ENCODE data around the gene GRIN2A. TPM values are rescaled to one million over a fixed set of nuclear protein-coding genes. Genes with fewer than 3 reads are reported as not detected.

The GRIN2A gene
- total and polyA plus RNA-seq, 2 donors (not counting 3 experiments of a cell fraction or from before 2014, with no cell fraction given): not detected

DNA sequence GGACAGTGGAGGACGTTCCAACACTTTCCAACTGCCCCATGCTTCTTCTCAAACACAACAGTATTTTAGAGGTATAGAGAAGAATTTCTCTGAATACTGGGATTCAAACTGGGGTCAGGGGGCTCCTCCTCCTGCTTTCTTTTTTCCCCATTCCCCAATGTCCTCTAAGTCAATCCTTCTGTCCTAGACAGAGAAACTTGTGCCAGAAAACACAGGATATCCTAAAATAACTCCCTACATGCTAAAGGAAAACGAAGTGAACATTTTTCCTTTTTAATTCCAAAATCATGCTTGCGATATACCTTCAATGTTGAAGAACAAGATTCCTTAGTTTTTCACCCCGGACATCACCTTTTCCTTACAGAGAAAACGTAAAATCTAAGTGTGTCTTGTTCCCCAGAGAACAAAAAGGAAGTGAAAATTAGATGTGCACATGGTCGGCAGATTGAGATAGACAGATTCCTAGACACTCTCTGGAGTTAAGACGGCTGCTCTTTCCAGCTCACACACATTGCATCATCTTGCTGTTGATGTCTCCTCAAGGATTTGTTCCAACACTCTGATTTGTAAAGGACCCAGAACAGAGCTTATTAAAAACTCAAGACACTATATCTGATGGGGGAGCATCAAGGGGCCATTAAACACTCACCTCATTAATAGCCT is 228.2 kb downstream of the GRIN2A start:
- BruUV-seq (replicated peaks): no TSS peak
- Histone ChIP-seq H4K20me1 (replicated peaks; ENCODE audit: control insufficient read depth, extremely low read depth, insufficient read depth, low read length) (no peaks in the 10 kb centered on the region), H3K9me1 (replicated peaks; ENCODE audit: control insufficient read depth, extremely low read depth, insufficient read depth, low read length) (no peaks in the 10 kb centered on the region), H3K27me3 (ENCODE audit: control insufficient read depth in 2 of 2, insufficient read depth in 2 of 2, low read length in 2 of 2) (no peaks in the 10 kb centered on the region), H3K9me3 (replicated peaks; ENCODE audit: control insufficient read depth, insufficient read depth, low read length) (peaks cover 1% of the 10 kb centered on the region), H3K36me3 (ENCODE audit: control insufficient read depth in 2 of 2, extremely low read depth in 1 of 2, insufficient read depth in 2 of 2, low read length in 2 of 2) (no peaks in the 10 kb centered on the region), H3K4me3 (replicated peaks in 1 of 3; ENCODE audit: insufficient read depth in 1 of 3, low read depth in 1 of 3, low read length in 3 of 3) (no peak overlapping the region), H2AFZ (ENCODE audit: low read depth, low read length) (no peak overlapping the region), H3K4me2 (ENCODE audit: insufficient read depth, low read length) (no peak overlapping the region), H3K4me1 (ENCODE audit: control insufficient read depth, extremely low read depth, insufficient read depth, low read length) (no peaks in the 10 kb centered on the region), H3K9ac (replicated peaks; ENCODE audit: extremely low read depth, insufficient read depth, low read length) (no peak overlapping the region), H3K79me2 (ENCODE audit: control insufficient read depth, insufficient read depth, low read length) (no peaks in the 10 kb centered on the region), H3K27ac (ENCODE audit: insufficient read depth, low read depth, low read length) (no peak overlapping the region)
- intact Hi-C loops (cut with micrococcal nuclease) (no loop called here), dilution Hi-C loops (cut with MboI; ENCODE audit: extremely low pct_ligation_motif_present, low sequenced_read_pairs) (no loop called here)
- ChIA-PET CTCF (no interaction called here), POLR2A (no interaction called here)
- no peak for DNase-seq (ENCODE audit: low read depth, low spot score)
- TF ChIP-seq CTCF (IDR thresholded peaks at IDR 0.05; ENCODE audit: extremely low read depth in 1 of 2, insufficient read depth in 1 of 2, low read depth in 1 of 2, low read length in 2 of 2) (no peak), POLR2AphosphoS5 (IDR thresholded peaks at IDR 0.05; ENCODE audit: insufficient read depth, low read depth, low read length) (no peak)
- no peak for FAIRE-seq

DNA sequence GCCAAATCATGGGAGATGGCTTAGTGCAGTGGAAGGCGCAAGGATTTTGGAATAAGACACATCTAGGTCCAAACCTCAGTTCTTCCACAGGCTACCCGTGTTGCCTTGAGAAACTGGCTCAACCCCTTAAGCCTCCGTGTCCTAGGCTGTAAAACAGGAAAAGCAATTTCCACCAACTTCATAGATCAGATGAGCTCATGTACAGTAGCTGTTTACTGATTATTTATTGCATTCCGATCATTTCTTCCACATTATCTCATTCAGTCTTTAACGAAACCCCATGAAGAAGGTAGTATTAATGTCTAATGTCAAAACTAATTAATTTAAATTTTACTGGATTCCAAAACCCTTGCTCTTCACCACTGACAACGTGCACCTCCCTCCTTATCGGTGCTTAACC is 231.6 kb downstream of the GRIN2A start:
- H3K9me3 ChIP-seq (replicated peaks; ENCODE audit: control insufficient read depth, insufficient read depth, low read length): peaks cover 1% of the 10 kb centered on the region
- no TSS peak for BruUV-seq (replicated peaks)
- no peaks in the 10 kb centered on the region for H4K20me1 ChIP-seq (replicated peaks; ENCODE audit: control insufficient read depth, extremely low read depth, insufficient read depth, low read length)
- dilution Hi-C loops (cut with MboI; ENCODE audit: extremely low pct_ligation_motif_present, low sequenced_read_pairs) (no loop called here), intact Hi-C loops (cut with micrococcal nuclease) (no loop called here)
- no peak overlapping the region for H2AFZ ChIP-seq (ENCODE audit: low read depth, low read length)
- TF ChIP-seq JUN (IDR thresholded peaks at IDR 0.05; ENCODE audit: borderline replicate concordance, insufficient read depth, insufficient read length, low read depth) (no peak), POLR2A (IDR thresholded peaks at IDR 0.05; ENCODE audit: low read depth, low read length) (no peak), GATA2 (IDR thresholded peaks at IDR 0.05; ENCODE audit: insufficient read depth, insufficient read length, low read depth, low read length) (no peak), POLR2AphosphoS5 (IDR thresholded peaks at IDR 0.05; ENCODE audit: insufficient read depth, low read depth, low read length) (no peak), EZH2 (IDR thresholded peaks at IDR 0.05; ENCODE audit: borderline replicate concordance, low read depth, low read length, severe bottlenecking) (no peak), CTCF (IDR thresholded peaks at IDR 0.05; ENCODE audit: extremely low read depth in 1 of 2, insufficient read depth in 1 of 2, low read depth in 1 of 2, low read length in 2 of 2) (no peak), FOS (IDR thresholded peaks at IDR 0.05; ENCODE audit: borderline replicate concordance, insufficient read depth, low read length) (no peak), MAX (IDR thresholded peaks at IDR 0.05; ENCODE audit: insufficient read depth, insufficient read length) (no peak), MYC (IDR thresholded peaks at IDR 0.05; ENCODE audit: low read depth, low read length) (no peak)
- FAIRE-seq (no peak), DNase-seq (ENCODE audit: low read depth, low spot score) (no peak)
- no peak overlapping the region for H3K9ac ChIP-seq (replicated peaks; ENCODE audit: extremely low read depth, insufficient read depth, low read length)
- H3K4me3 ChIP-seq (replicated peaks in 1 of 3; ENCODE audit: insufficient read depth in 1 of 3, low read depth in 1 of 3, low read length in 3 of 3): no peak overlapping the region
- CTCF ChIA-PET: no interaction called here
- no peak overlapping the region for H3K27ac ChIP-seq (ENCODE audit: insufficient read depth, low read depth, low read length)
- POLR2A ChIA-PET: no interaction called here
- H3K9me1 ChIP-seq (replicated peaks; ENCODE audit: control insufficient read depth, extremely low read depth, insufficient read depth, low read length): no peaks in the 10 kb centered on the region
- H3K79me2 ChIP-seq (ENCODE audit: control insufficient read depth, insufficient read depth, low read length): no peaks in the 10 kb centered on the region
- H3K36me3 ChIP-seq (ENCODE audit: control insufficient read depth in 2 of 2, extremely low read depth in 1 of 2, insufficient read depth in 2 of 2, low read length in 2 of 2): no peaks in the 10 kb centered on the region
- no peaks in the 10 kb centered on the region for H3K27me3 ChIP-seq (ENCODE audit: control insufficient read depth in 2 of 2, insufficient read depth in 2 of 2, low read length in 2 of 2)
- H3K4me1 ChIP-seq (ENCODE audit: control insufficient read depth, extremely low read depth, insufficient read depth, low read length): no peaks in the 10 kb centered on the region
- no peak overlapping the region for H3K4me2 ChIP-seq (ENCODE audit: insufficient read depth, low read length)
